ENCODE results near the gene RAPGEF3.

DNA sequence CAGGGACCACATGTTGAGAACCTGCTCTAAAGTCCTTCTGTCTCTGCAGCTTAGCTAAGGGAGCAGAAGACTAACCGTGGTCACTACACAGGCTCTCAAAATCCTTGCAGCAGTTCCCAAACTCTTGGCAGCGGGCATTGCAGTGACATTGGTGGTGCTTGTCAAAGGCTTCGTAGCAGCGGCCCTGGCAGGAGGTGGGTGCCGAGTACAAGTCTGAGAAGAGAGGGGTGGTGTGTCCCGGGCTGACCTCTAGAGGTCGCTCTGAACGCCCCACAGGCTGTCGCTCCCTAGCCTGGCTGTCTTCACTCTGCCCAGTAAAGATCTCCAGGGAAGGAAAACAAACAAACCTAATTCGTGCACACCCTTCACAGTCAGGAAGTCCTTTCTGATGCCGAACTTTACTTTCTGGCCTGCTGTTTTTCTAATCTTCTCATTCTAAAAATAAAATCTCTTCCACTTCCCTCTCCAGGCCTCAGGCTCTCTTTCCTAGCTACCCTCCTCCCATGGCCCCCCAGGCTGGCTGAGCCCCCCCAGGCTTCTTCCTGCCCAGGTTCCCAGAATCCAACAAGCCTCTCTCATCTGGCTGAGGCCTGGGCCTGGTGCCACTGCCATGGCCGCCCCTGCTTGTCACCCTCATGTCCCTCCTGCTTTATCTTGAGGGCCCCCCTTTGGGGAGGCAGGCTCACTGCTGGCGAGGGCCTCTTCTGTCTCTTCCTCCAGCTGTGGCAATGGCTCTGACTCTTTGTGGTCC is 41.1 kb downstream of the RAPGEF3 start:
- TF ChIP-seq, protein P1, sequence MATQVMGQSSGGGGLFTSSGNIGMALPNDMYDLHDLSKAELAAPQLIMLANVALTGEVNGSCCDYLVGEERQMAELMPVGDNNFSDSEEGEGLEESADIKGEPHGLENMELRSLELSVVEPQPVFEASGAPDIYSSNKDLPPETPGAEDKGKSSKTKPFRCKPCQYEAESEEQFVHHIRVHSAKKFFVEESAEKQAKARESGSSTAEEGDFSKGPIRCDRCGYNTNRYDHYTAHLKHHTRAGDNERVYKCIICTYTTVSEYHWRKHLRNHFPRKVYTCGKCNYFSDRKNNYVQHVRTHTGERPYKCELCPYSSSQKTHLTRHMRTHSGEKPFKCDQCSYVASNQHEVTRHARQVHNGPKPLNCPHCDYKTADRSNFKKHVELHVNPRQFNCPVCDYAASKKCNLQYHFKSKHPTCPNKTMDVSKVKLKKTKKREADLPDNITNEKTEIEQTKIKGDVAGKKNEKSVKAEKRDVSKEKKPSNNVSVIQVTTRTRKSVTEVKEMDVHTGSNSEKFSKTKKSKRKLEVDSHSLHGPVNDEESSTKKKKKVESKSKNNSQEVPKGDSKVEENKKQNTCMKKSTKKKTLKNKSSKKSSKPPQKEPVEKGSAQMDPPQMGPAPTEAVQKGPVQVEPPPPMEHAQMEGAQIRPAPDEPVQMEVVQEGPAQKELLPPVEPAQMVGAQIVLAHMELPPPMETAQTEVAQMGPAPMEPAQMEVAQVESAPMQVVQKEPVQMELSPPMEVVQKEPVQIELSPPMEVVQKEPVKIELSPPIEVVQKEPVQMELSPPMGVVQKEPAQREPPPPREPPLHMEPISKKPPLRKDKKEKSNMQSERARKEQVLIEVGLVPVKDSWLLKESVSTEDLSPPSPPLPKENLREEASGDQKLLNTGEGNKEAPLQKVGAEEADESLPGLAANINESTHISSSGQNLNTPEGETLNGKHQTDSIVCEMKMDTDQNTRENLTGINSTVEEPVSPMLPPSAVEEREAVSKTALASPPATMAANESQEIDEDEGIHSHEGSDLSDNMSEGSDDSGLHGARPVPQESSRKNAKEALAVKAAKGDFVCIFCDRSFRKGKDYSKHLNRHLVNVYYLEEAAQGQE (IDR thresholded peaks at IDR 0.05) = no peak
- TF ChIP-seq, protein P2, sequence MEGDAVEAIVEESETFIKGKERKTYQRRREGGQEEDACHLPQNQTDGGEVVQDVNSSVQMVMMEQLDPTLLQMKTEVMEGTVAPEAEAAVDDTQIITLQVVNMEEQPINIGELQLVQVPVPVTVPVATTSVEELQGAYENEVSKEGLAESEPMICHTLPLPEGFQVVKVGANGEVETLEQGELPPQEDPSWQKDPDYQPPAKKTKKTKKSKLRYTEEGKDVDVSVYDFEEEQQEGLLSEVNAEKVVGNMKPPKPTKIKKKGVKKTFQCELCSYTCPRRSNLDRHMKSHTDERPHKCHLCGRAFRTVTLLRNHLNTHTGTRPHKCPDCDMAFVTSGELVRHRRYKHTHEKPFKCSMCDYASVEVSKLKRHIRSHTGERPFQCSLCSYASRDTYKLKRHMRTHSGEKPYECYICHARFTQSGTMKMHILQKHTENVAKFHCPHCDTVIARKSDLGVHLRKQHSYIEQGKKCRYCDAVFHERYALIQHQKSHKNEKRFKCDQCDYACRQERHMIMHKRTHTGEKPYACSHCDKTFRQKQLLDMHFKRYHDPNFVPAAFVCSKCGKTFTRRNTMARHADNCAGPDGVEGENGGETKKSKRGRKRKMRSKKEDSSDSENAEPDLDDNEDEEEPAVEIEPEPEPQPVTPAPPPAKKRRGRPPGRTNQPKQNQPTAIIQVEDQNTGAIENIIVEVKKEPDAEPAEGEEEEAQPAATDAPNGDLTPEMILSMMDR (IDR thresholded peaks at IDR 0.05; ENCODE audit: low read depth, low read length, missing input control) = peak; percentile 40
- TF ChIP-seq YY1 (IDR thresholded peaks at IDR 0.05) (no peak), EGR1 (IDR thresholded peaks at IDR 0.05; ENCODE audit: low read depth in 2 of 2) (no peak), SP1 (IDR thresholded peaks at IDR 0.05) (peak; percentile 51), JUND (IDR thresholded peaks at IDR 0.05) (no peak), RXRA (IDR thresholded peaks at IDR 0.05) (peak; percentile 75 to 78), TAF1 (conservative IDR thresholded peaks at IDR 0.05) (no peak), GABPA (IDR thresholded peaks at IDR 0.05 in 1 of 2, conservative IDR thresholded peaks at IDR 0.05 in 1 of 2) (no peak), NR2F2 (IDR thresholded peaks at IDR 0.05) (peak; percentile 82)
- TF ChIP-seq, protein P3, sequence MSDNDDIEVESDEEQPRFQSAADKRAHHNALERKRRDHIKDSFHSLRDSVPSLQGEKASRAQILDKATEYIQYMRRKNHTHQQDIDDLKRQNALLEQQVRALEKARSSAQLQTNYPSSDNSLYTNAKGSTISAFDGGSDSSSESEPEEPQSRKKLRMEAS (IDR thresholded peaks at IDR 0.05) = no peak
- TF ChIP-seq, protein P4, sequence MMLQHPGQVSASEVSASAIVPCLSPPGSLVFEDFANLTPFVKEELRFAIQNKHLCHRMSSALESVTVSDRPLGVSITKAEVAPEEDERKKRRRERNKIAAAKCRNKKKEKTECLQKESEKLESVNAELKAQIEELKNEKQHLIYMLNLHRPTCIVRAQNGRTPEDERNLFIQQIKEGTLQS (IDR thresholded peaks at IDR 0.05) = no peak
- TF ChIP-seq, protein P5, sequence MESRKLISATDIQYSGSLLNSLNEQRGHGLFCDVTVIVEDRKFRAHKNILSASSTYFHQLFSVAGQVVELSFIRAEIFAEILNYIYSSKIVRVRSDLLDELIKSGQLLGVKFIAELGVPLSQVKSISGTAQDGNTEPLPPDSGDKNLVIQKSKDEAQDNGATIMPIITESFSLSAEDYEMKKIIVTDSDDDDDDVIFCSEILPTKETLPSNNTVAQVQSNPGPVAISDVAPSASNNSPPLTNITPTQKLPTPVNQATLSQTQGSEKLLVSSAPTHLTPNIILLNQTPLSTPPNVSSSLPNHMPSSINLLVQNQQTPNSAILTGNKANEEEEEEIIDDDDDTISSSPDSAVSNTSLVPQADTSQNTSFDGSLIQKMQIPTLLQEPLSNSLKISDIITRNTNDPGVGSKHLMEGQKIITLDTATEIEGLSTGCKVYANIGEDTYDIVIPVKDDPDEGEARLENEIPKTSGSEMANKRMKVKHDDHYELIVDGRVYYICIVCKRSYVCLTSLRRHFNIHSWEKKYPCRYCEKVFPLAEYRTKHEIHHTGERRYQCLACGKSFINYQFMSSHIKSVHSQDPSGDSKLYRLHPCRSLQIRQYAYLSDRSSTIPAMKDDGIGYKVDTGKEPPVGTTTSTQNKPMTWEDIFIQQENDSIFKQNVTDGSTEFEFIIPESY (IDR thresholded peaks at IDR 0.05) = no peak
